Cerebellar cortex (tissue), 1 donor: ENCODE results near the gene DEPDC5.
A peak's percentile ranks its signal among the peaks of the same experiment; 100 is the strongest.

Source experiments
- DNase-seq: peaks from one replicate; pipeline ENCODE4 v3.0.0-alpha.2; 2015; ENCODE audit warnings: low spot score

DEPDC5 gene

GRCh38 chr22:31925056-31925455 lies 171.2 kb downstream of the DEPDC5 start:
- no peak for DNase-seq

GRCh38 chr22:31926024-31926423 lies 172.2 kb downstream of the DEPDC5 start:
- DNase-seq: no peak

DNA sequence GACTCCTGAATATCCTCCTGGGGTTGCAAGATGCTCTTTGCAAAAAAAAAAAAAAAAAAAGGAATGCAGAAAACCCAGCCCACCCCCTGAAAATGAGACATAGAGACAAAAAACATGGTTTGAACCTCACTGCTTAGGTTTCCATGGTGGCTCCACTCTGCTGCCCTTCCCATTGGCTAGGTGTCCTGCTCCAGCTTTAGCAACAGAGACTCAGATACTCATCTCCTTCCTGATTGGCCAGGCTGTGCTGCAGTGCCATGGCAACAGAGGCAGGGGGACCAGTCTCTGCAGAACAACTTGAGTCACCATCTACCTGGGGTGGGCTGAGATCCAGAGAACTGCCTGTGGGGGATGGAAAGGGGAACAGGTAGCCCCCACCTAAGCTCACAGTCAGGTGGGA lies 173.2 kb downstream of the DEPDC5 start:
- peak; percentile 98 for DNase-seq

DNA sequence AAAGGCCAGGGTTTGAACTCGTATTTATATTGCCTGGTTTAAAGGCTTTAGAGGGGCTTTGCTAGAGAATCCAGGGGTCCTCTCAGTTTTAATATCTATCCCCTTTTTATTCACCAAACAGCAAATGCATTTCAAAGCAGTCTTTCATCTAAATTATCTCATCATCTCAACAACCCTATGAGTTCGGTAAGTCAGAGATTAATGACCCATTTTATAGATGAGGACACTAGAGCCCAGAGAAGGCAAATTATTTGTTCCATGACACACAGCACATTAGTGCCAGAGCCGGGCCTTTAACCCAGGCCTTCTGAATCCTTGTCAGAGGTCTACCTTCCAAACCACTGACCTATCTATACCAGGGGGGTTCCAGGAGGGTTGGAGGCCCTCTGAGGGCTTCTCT lies 173.7 kb downstream of the DEPDC5 start:
- DNase-seq: no peak

DNA sequence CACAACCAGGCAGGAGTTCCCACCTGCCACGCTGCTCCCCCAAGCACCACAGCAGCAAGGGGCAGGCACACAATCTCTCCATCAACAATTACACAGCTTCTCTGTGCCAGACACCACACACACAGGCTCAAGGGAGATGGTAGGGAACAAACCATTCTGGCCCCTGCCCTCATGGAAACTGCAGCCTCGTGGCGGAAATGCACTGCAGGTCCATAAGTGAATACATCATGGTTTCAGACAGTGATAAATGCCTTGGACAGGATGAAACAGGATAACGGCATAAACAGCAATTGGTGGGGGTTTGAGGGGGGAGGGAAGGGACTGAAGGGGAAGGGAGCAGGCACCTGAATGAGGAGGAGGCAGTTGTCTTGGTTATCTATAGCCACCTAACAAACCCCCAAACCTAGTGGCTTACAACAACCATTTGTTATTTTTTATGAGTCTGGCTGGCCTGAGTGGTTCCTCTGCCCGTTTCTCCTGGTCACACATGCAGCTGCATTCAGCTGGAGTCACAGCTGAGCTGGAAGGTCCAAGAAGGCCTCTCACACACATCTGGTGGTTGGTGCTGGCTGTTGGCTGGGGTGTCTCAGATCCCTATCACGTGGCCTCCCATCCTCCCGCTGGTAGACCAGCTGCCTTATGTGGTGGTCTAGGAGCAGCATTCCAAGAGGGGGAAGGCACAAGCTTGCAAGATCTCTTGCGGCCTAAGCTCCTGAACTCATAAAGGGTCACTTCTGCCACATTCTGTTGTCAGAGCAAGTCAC lies 175.5 kb downstream of the DEPDC5 start:
- no peak for DNase-seq

GRCh38 chr22:31932863-31933262 lies 179.0 kb downstream of the DEPDC5 start:
- DNase-seq: no peak

DNA sequence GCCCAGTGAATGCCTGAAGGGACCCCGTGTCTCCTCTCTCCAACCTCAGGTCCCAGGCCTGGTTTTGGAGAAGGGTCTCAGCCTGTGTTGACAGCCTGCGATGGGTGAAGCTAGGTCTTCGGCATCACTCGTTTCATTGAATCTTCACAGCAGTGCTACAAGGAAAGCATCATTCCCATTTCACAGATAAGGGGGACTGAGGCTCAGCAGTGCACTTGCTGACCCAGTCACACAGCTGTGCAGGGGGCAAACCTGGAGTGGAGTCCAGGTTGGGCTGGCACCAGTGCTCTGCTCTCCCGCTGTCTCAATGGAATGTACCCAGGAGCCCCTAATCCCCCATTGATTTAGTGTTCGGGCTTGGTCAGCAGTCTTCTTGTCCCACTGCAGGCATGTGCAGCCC lies 179.6 kb downstream of the DEPDC5 start:
- DNase-seq: no peak

GRCh38 chr22:31933816-31934482 lies 180.1 kb downstream of the DEPDC5 start:
- no peak for DNase-seq

DNA sequence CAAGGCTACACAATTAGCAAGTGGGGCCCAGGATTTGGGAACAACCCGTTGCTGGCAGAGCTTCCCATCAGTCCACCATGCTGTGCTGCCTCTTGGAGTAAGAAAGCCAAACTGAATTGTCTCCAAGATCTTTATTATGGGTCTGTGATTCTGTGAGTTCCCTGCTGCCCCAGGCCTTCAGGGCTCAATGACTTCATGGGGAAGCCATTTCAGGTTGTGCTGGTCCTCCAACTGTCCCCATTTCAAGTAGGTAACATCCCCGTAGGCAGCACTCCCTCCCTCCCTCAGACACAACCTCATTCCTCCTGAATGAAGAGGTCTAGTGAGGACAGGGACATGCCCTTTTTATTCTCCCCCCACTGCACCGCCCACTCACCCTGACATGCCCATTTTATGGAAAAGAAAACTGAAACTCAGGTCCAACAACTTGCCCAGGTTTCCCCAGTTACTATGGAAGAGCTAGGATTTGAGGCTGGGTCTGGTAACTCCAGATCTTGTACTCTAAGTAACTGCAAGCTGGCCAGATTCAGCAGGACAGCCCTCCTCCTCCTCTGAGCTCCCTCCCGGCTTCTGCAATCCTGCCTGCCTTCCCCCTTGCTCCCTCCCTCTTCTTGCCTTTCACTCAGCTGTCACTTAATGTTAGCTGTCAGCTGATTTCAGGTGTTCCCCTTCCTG lies 182.3 kb downstream of the DEPDC5 start:
- DNase-seq: no peak

DNA sequence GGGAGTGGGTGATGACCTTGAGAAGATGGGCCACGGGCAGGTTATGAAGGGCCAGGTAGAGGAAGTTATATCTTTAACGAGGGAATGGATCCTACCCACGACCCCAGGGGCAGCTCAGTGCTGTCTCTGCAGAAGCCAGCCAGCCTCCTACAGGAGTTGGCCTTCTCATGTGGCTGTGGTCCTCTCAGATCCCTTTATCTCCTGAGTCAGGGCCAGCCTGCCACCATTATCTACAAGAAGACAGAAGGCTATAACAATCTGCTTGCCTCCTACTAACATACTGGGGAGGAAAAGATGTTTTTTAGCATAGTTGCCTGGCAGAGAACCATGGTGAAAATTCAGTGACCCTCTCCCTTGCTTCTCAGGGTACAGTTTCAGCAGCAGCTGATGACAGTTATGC lies 183.5 kb downstream of the DEPDC5 start:
- DNase-seq: no peak

DNA sequence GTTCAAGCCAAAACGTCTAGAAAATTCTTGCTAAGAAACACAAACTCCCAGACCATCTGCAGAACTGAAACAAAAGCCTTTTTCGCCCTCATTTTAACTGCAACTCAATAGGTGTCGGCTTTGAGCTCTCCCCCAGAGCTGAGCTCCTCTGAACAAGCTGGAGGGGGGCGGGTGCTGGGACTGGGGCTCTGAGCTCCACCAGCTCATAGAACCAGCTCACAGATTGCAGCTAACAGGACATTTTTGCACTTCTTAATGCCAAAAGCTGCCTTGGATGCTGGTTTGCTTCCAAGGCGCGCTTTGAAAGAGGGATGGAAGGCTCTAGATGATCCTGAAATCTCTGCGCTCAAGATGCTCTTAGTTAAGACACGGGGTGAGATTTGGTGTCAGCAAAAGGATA lies 184.5 kb downstream of the DEPDC5 start:
- no peak for DNase-seq

DNA sequence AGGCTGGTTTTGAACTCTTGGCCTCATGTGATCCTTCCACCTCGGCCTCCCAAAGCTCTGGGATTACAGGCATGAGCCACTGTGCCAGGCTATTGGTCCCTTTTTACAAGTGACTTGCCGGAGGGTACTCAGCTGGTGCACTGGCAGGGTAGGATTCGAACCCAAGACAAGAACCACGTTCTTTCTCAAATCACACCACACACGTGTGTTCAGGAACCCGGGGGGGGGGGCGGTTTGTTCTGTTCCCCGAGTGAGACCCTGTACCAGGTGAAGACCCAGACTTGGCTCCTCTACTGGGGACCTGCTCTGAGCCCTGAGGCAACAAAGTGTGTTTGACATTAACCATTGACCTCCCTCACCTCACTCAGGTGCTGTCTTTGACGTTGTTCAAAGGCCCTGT lies 186.7 kb downstream of the DEPDC5 start:
- DNase-seq: no peak

DNA sequence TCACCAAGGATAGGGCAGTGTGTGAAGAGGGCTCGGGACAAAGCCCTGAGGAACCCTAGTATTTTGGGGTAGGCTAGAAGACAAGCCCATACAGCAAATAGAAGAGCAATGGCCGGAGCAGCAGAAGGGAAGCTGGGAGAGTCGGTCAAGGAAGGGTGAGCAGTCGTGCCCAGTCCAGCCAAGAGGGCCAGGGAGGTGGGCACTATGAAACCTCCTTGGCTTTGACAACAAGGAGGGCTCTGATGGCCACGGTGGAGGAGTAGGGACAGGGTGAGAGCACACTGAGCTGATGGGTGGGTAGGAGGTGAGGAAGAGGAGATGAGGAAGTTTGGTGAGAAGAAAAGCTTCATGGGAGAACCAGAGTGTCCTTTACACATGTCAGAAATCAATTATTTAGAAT lies 188.3 kb downstream of the DEPDC5 start:
- DNase-seq: no peak

- DNase-seq: no peak
Observed at GRCh38 chr22:31943206-31943977, 189.6 kb downstream of the DEPDC5 start.

GRCh38 chr22:31943978-31944699 lies 190.3 kb downstream of the DEPDC5 start, which contains the start of gene YWHAH:
TSS of gene YWHAH (plus strand) at chr22:31944535. CDS start at chr22:31944734, 199 bp downstream.
- DNase-seq: peak; percentile 94

GRCh38 chr22:31944700-31945442 lies 191.1 kb downstream of the DEPDC5 start:
- no peak for DNase-seq

GRCh38 chr22:31945443-31945855 lies 191.6 kb downstream of the DEPDC5 start:
- no peak for DNase-seq

GRCh38 chr22:31945971-31946680 lies 192.3 kb downstream of the DEPDC5 start:
- peak; percentile 68 for DNase-seq

- DNase-seq: peak; percentile 84
Observed at GRCh38 chr22:31947296-31947695, 193.5 kb downstream of the DEPDC5 start.

GRCh38 chr22:31948002-31948401 lies 194.2 kb downstream of the DEPDC5 start:
- DNase-seq: no peak
